HG03095 (cell line): Measurements from ENCODE around the gene OXA1L.
"Not testable (repeated sequence)": the region's sequence is repeated elsewhere in the genome, so short reads cannot be mapped to it uniquely, and the experiment has no call there.

Experiments
- ATAC-seq: cut with Tn5 transposase; IDR thresholded peaks from one replicate; pipeline ENCODE4 v1.9.1; 2021; ENCODE audit warnings: moderate library complexity; ENCODE audit not compliant: unreplicated experiment

Gene OXA1L

DNA sequence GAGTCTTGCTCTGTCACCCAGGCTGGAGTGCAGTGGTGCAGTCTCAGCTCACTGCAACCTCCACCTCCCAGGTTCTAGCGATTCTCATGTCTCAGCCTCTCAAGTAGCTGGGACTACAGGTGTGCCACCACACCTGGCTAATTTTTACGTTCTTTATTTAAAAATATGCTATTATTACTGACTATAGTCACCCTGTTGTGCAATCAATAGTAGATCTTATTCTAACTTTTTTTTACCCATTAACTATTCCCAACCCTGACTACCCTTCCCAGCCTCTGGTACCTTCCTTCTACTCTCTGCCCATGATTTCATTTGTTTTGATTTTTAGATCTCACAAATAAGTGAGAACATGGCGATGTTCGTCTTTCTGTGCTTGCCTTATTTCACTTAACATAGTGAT lies 2.5 kb downstream of the OXA1L start:
- no peak for ATAC-seq

DNA sequence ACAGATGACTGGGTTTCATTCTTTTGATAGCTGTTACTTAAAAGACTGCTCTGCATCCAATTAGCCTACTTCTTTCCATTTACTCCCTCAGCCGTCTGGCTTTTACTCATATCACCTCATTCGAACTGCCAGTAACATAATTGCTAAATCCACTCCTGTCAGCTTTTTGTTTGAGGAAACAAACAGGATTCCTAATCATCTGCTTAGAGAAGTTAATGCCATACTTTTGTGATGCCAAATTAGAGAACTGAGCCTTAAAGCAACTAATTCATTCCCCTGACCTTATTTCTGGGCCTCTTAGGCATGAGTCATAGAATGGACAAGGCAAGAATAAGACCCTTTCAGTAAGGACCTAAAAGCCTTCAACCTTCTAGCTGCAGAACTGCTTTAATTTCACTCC lies 2.9 kb downstream of the OXA1L start:
- ATAC-seq = no peak

DNA sequence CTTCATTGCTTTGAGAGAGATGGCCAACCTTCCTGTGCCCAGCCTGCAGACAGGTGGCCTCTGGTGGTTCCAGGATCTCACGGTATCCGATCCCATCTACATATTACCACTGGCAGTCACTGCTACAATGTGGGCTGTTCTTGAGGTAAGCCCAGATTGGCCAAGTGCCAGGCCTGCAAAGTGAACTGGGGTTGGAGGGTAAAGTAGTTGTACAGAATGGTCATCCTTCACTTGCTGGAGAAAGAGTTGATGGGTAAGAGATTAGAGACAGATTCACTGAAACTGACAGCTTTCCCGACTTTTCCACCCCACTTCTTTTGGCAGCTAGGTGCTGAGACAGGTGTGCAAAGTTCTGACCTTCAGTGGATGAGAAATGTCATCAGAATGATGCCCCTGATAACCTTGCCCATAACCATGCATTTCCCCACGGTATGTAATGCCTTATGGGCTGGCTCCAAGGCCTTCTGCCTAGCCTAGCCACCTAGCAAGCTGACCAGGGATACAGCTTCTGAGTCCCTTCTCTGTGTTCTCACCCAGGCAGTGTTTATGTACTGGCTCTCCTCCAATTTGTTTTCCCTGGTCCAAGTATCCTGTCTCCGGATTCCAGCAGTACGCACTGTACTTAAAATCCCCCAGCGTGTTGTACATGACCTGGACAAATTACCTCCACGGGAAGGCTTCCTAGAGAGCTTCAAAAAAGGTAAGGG lies 4.1 kb downstream of the OXA1L start:
- no peak for ATAC-seq

DNA sequence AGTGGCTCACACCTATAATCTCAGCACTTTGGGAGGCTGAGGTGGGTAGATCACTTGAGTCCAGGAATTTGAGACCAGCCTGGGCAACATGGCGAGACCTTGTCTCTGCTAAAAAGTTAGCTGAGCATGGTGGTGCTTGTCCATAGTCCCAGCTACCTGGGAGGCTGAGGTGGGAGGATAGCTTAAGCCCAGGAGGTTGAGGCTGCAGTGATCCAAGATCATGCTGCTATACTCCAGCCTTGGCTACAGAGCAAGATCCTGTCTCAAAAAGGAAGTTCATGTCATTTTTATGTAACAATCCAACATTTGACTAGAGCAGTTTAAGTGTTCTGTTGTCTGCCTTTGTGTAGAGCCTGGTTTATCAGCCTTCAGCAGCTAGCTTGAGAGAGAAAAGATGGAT lies 6.2 kb downstream of the OXA1L start:
- ATAC-seq = no peak

DNA sequence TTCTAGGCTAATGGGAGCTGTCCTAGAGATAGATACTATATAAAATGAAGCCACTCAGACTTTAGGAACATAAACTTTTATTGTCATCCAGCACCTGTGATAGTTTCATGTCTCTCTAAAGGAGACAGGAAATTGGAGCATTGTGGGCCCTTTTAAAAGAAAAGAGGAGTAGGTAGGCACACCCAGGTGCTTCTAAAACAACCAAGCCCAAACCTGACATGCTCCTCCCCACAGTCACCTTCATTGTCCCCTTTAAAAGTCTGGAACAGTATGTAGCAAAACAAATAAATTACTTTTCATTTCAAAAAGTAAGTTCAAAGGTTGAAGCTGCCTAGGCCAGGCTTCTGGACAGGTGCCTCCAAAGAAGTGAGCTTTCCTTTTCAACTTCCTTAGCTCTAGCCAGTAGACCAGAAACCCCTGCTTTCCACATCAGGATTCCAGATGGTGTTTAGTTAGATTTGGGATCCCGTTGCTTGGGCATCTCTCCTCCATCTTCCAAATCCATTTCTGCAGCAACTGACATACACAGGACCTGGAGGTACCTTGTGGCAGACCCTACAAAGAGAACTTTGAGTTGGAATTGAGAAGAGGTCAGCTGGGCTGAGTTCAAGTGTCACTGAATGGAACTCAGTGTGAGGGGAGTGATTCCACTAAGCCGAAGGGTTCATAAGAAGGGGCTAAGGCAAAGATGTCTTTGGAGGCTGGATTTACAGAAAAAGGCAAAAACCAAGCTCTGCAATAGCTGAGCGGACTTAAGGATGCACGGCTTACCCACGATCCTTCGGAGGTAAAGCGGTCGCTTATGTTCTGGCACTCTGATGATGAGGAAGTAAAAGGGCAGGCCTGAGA lies 6.9 kb downstream of the OXA1L start:
- ATAC-seq = no peak

DNA sequence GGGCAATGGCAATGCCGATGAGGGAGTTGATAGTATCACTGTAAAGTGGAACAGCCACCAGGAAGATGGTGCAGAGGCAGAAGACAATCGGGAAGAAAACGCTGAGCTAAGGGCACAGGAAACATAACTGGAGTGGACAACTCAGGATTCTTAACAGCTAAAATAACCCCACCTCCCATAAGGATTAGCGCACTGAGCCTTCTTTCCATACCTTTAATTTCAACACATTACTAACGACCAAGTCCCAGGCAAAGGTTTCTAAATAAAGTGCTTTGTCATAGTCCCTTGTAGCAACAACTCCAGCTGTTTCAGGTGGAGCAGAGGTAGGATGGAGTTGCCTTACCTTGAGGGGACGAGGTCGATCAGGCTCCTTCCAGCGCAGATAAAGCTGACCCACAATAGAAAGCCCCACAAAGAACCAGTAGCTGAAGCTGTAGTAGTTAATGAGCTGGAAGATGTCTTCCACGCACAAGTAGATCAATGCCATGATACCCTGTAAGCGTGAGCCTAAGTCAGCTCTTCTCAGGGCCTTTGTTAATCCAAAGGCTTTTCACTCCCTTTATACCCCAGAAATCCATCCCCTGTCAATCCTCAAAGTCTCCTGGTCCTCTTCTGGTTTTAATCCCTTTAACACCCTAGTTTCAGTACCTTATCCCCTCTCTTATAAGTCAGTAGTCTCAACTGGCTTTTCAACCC lies 7.7 kb downstream of the OXA1L start:
- ATAC-seq = no peak

DNA sequence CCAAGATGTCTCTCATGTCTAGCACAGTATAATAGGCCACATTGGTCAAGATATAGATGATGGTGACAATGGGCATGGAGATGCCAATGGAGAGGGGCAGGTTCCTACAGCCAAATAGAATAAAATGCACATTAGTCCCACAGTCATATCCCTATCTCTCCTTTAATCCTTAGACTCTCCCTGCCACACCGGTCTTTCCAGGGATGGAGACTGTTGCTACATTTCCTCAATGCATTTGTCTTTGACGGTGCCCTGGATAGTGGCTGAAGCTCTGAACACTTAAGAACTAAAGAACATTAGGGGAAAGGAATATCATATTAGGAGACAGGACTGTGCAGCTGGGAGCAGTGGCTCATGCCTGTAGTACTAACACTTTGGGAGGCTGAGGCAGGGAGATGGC lies 9.7 kb downstream of the OXA1L start:
- ATAC-seq = no peak

DNA sequence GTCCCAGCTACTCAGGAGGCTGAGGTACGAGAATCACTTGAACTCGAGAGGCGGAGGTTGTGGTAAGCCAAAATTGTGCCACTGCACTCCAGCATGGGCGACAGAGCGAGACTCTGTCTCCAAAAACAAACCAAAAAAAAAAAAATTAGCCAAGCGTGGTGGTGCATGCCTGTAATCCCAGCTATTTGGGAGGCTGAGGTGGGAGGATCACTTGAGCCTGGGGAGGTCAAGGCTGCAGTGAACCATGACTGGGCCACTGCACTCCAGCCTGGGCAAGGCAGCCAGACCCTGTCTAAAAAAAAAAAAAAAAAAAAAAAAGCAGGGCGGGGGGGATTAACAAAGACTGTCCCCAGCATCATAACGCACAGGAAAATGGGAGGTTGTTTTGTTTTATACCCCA lies 10.4 kb downstream of the OXA1L start:
- not testable (repeated sequence) for ATAC-seq

DNA sequence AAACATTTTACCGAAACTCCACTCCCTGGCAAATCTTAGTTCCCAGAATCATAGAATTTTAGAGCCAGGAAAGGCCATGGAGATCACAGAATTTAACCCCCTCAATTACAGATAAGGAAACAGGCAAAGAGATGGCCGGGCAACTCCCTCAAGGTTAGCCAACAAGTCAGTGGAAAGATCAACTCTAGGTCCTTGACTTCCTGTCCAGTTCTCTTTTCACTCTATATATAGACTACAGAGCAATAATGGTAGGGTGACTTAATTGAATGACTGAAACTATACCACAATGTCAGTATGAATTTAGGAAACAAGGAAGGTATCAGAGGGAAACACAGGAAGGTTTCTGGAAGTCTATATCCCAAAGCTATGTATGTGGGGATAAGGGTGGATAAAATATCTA lies 11.6 kb downstream of the OXA1L start:
- no peak for ATAC-seq

DNA sequence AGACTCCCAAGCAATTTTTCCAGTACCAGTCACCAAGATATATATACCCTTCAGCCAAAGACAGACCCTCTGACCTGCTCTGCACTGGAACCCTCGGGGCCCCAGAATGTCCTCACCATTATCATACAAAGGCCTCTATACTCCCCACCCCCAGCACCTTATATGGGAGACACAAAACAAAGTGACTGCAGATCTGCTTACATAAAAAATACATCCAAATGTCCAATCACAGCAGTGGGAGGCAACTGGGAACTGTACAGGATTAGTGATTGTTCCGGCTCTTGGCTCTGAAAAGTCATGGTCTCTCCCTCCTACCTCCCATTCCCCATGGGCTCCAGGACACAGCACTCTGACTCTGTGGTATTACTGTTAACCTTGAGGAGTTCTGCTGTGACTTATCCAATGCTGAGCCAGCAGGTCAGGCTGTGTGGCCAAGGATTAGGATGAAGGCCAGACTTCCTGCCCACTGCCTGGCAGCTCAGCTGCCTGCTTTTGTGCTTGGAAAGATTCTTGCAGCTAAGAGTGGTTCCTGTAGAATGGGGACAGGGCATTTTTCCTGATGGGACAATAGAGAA lies 13.7 kb downstream of the OXA1L start:
- ATAC-seq = no peak

DNA sequence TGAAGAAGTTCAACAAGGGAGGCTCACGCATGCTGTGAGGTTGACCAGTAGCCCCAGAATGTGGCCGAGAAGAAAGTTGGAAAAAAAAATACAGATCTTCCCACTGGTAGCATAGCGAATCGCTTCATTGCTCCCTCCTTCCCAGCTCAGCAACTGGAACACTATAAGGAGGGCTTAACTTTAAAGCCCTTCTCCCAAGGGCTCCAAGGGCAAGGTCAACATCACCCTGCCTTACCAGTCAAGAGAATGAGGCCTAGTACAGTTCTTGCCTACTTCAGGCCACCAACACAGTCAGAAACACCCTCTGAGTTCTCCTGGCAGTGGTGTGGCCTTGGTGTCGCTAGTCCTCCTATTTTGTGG lies 14.4 kb downstream of the OXA1L start:
- no peak for ATAC-seq

DNA sequence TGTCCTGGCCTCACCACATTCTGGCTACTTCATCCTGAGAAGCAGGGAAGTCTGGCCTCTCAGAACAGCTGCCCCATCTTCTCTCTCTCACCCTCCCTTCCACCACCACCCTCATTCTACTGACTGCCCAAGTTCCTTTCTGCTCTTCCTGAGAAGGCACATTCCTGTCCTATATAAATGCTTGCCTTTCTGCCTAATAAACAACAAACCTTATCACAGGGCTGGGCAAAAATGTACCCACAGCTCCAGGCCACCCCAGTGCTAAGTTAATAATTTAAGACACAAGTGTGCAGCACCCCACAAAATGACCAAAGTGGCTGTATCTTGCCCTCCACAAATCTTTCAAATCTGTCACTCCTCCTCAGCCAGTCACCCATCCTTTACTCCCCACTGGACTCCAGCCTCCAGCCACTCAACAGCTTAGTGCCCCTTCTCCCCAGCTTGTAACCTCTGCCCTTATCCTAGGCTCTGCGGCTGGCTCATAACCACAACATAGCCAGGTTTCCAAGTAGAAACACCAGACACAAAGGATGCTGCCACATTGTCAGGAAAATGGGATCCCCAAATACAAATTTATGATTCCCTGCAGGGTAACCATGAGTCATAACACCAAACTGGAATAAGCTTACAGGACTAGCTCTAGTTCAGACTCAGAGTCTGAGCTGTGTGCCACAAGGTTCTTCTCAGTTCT lies 15.0 kb downstream of the OXA1L start:
- no peak for ATAC-seq

DNA sequence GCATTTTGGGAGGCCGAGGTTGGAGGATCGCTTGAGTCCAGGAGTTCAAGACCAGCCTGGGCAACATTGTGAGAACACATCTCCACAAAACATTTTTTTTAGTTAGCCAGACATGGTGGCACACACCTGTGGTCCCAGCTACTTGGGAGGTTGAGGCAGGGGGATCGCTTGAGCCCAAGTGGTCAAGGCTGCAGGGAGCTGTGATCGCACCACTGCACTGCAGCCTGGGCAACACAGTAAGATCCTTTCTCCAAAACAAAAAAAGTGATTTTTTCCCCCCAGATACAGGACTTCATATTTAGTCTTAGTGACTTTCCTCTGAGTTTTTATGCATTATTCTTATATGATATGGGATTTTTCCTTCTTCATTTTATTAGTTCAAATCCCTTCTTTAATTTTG lies 20.2 kb downstream of the OXA1L start:
- ATAC-seq = no peak

DNA sequence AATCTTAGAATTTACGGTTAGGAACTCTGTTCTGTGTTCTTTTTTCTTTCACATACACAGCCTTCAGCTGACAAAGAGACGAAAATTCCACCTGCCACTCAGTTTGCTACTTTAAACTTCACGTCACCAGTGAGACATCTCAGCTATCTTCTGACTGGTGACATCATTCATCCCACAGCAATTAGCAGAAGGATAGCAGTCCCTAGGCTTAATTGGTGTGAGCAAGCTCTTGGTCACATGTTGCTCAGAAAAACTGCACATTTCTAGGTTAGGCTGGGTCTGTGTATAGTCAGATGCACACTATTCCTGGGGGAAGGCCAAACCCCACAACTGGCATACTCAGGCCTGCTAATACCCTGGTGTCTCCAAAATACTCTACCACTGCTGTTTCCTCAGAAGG lies 24.8 kb downstream of the OXA1L start:
- ATAC-seq = no peak

DNA sequence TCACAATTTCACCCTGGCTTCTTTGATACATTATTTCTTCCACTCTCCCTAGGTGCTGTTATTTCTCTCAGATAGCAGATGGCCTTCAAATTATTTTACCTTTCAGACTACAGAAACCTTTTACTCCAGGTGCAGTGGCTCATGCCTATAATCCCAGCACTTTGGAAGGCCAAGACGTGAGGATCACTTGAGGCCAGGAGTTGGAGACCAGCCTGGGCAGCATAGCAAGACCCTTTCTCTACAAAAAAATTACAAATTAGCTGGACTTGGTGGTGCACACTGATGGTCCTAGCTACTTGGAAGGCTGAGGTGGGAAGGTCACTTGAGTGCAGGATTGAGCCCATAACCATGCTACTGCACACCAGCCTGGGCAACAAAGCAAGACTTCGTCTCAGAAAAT lies 25.7 kb downstream of the OXA1L start:
- no peak for ATAC-seq

DNA sequence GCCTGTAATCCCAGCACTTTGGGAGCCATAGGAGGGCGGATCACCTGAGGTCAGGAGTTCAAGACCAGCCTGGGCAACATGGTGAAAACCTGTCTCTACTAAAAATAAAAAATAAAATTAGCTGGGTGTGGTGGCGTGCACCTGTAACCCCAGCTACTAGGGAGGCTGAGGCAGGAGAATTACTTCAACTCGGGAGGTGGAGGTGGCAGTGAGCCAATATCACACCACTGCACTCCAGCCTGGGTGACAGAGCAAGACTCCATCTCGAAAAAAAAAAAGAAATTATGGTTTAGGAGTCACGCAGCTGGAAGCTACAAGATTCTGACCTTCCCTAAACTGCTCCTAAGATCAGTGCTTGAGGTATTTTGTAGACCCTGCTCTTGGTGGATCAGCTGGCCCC lies 27.1 kb downstream of the OXA1L start:
- ATAC-seq = not testable (repeated sequence)

DNA sequence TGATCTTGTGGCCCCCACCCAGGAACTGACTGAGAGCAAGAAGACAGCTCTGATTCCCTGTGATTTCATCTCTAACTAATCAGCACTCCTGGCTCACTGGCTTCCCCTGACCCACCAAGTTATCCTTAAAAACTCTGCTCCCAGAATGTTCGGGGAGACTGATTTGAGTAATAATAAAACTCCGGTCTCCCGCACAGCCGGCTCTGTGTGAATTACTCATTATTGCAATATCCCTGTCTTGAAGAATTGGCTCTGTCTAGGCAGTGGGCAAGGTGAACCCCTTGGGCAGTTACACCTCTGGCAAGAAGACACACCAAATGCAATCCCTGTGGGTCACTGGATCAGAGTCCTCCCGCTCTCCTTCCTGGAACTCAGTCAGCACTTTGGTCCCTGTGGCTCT lies 27.5 kb downstream of the OXA1L start:
- no peak for ATAC-seq

DNA sequence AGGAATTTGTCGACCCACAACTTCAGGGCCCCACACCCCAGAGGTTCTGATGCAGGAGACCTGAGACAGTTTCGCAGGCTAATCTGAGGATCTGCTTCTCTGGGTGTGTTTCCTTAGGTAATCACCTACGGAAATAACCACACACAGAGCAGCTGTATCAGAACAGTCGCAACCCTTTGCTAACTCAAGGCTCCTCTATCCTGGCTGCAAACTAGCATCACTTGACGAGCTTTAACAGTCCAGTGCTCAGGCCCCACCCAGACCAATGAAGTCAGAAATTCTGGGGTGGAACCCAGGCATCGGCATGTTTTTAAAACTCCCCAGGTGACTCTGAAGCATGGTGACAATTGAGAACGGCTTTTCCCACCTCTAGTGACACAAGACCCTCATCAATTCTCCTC lies 28.1 kb downstream of the OXA1L start:
- ATAC-seq = no peak

DNA sequence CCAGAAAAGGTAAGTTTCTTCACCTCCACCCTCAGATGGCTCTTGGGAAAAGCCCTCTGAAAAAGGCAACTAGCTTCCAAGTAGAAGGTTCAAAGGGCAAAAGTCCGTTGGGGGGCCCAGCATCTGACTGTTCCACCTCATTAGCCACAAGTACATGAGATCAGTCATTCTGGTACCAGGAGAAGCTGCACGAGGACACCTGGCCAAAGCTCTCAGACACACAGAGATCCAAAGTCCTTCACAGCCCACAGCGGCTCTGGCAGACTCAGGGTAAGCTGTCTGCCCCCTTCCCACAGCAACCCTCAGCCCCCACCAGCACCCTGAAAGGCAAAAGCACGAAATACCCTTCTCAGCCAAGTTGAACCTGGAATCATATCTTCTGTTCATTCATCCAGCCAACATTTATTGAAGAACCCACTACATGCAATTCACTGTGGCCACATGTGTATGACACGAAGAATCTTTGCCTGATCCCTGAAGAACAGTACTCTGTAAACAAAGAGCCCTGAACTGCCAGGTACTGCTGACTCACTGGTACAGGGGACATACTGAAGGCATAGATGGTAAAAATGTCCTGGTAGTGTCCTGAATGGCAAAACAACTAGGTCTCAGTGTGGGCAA lies 29.7 kb downstream of the OXA1L start:
- peak; percentile 45 for ATAC-seq

DNA sequence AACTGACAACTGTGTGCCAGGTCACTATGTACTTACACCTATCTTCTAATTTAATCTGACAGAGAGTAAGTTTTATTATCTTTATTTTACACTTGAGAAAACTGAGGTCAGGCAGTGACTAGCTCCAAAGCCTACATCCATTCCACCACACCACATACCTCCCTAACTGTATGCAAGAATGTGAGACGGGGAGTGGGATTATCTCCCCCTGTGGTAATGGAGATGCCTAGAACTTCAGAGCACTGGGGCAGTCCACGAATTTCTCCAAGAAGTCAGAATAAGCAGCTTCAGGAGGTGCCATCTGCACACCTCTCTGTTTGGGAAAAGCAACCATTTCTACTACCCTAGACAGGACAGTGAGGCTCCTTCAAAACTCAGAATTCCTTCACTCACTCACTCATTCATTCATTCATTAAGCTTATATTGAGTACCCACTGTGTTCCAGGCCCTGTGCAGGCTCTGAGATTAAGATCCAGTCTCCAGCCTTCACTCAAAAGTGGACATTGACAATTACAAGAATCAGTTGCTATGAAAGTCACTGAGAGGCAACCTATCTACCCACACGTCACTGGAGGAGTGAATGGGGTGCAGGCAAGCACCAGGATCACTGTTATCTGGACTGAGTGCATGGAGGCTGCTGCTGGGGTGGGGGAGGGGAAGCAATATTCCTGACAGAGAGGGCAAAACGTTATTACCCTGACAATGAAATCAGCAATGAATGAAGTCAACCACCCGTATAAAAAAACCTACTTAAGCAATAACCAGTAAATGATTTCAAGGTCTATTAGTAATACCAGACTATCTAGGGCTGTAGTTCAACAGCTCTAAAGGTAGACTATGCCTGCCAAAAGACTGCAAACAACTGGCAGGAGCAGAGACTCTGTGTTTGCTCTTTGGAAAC lies 30.8 kb downstream of the OXA1L start:
- ATAC-seq = no peak
